Activated T-cell treated with anti-CD3 and anti-CD28 coated beads for 1 hour (primary cell): Measurements from ENCODE around the gene TCF7.
A peak's percentile ranks its signal among the peaks of the same experiment; 100 is the strongest.
"Not testable (repeated sequence)": the region's sequence is repeated elsewhere in the genome, so short reads cannot be mapped to it uniquely, and the experiment has no call there.

Source experiments
- DNase-seq: peaks from one replicate; pipeline ENCODE4 v3.0.0-alpha.2; 2020; ENCODE audit warnings: low read depth

The TCF7 gene

GRCh38 chr5:134145041-134145757, 30.7 kb downstream of the TCF7 start:
- DNase-seq: no peak

DNA sequence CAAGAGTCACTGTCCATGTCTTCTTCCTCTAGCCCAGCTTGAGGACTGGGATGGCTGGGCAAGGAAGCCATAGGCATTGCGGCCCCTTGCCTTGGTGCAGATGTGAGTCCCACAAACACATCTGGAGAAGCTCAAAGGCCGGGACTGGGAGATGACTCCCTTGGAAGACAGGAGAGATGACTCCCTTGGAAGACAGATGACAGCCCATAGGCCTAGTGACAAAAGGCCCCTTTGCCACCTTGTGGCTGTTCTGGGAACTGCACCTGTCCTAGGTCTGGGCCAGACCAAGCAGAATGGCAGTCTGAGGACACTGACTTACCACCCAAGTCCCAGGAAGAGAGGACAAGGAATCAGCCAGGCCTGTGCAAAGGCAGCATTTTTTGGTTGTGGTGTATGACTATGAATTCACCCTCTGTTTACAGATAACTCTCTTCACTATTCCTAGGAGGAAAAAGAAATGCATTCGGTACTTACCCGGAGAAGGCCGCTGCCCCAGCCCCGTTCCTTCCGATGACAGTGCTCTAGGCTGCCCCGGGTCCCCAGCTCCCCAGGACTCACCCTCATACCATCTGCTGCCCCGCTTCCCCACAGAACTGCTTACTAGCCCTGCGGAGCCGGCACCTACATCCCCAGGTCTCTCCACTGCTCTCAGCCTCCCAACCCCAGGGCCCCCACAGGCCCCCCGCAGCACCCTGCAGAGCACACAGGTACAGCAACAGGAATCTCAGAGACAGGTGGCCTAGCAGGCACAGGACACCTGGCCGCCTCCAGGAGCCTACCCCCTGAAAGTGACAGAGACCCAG, 31.5 kb downstream of the TCF7 start:
- peak; percentile 79 for DNase-seq

DNA sequence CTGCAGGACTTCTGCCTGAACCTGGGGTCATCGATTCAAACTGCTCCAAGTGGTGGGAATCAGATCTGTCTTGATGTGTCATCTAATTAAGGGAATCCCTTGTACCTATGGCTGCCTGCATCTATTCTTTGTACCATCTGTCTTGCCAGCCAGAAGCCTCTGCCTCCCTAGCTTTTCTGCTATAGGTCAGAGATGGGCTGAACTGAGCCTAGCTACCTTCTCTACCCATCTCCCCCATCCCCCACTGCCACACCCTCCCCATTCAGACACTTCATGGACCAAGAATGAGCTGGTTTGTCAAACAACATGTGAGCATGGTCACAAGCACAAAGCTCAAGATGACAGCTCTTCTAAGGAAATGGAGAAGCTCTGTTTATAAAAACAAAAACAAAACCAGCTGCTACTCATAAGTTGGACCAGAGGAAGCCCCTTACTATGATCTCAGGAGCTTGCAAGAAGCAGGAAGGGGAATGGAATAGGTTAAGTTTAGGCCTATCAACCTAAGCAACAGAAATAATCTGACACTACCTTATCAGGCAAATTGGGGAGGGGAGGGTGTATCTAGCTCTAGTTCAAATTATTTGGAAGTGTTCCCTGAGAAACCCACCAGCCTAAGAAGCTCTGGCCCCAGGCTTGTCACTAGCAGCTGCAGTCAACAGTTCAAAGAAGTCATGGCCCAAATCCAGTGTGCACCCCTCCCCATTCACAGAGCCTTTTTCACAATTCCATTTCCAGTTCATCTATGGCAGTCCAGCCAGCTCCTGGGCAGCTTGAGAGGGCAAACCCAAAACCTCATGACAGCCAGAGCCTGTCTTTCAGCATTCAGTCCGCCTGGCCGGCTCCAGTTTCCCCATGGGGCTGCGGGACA, 32.4 kb downstream of the TCF7 start:
- DNase-seq: no peak

- no peak for DNase-seq
Measured at GRCh38 chr5:134148316-134148715, 33.8 kb downstream of the TCF7 start.

GRCh38 chr5:134148986-134149539, 34.6 kb downstream of the TCF7 start:
- DNase-seq: no peak

- no peak for DNase-seq
Measured at GRCh38 chr5:134149571-134150303, 35.3 kb downstream of the TCF7 start.

DNA sequence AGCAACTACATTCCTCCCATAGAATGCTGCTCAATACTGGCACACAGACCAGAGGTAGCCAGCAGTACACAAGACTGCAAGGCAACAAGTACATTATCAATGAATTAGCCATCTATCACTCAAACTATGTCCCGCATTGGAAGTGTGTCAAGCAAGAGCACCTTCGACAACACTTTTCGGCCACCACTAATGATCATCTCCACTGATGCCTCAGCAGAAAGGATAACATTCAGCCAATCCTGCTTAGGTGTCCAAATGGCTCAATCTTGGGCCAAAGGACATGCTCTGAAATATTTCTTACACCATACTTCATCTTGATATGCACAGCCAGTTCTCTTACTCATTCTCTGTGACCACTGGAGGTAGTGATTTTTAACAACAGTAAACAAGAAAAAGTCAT, 37.2 kb downstream of the TCF7 start:
- DNase-seq: no peak

DNA sequence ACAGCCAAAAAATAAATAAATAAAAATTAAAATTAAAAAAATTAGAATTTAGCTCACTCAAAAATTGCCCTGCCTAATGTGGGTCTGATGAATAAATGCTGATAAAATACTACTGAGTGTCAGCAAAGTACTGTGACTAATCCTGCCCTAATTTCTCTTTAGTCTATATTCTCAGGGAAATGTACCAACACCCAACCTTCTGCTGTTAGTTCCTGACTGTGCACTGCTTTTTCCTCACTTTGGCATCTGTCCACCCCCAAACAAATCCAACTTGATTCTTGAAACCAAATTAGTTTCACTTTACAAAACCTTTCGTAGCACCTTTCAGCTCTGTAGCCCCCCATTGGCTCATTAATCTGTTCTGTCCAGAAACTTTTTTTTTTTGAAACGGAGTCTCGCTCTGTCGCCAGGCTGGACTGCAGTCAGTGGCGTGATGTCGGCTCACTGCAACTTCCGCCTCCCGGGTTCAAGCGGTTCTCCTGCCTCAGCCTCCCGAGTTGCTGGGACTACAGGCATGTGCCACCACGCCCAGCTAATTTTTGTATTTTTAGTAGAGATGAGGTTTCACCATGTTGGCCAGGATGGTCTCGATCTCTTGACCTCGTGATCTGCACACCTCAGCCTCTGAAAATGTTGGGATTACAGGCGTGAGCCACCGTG, 37.8 kb downstream of the TCF7 start:
- DNase-seq: not testable (repeated sequence)

DNA sequence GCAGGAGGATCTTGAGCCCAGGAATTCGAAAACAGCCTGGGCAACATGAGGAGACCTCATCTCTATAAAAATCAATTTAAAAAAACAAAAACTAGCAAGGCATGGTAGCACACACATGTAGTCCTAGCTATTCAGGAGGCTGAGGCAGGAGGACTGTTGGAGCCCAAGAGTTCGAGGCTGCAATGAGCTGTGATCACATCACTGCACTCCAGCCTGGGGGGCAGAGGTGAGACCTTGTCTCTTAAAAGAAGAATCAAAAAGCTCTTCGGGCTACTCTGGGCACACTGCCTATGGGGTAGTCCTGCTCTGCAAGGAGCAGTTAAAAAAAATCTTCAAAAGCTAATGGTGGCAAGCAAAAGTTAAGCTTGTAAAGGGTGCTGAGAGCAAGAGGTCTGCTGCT, 38.8 kb downstream of the TCF7 start:
- no peak for DNase-seq

GRCh38 chr5:134153657-134154056, 39.2 kb downstream of the TCF7 start:
- DNase-seq: no peak

DNA sequence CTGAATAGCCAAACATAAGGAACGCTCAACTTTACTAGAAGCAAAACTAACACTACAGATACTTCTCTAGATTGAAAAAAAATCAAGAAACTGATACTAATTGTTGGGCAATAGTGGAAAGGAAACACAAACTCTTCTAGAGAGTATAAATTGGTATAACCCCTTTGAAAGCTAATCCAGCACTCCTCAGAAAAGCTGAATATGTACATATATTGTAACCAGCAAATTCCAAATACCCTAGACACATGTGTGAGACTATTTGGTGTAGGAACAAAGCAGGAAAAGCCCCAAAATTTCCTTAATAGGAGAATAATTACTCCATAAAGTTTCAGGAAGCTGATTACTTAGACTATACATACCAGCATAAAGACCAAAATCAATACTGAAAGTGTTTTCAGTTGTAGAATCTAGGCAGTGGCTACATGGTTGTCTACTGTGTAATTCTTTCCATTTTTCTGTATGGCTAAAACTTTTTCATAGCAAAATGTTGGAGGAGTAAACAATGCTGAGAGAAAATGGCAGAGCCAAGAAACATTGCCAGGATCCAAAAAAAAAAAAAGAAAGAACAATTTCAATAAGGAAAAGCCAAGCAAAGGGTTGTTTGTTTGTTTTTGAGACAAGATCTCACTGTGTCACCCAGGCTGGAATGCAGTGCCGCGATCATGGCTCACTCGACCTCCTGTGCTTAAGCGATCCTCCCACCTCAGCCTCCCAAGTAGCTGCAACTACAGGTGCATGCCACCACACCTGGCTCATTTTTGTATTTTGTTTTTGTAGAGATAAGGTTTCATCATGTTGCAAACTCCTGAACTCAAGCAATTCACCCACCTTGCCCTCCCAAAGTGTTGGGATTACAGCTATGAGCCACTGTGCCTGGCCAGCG, 47.3 kb downstream of the TCF7 start:
- no peak for DNase-seq

GRCh38 chr5:134162592-134162991, 48.1 kb downstream of the TCF7 start:
- no peak for DNase-seq

DNA sequence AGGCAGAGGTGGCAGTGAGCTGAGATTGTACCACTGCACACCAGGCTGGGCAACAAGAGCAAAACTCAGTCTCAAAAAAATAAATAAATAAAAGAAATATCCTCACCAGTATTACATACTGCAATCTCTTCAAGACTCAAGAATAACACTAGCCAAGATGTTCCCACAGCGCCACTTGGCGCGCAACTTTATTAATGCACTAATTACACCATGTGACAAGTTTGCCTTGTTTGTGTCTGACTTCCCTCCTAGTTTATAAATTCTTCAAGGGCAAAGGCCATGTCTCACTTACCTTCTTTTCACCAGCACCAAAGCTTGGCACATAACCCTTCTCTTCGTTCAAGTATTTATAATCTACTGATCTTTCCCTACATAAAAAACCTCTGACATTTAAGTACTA, 57.5 kb downstream of the TCF7 start:
- DNase-seq: no peak

DNA sequence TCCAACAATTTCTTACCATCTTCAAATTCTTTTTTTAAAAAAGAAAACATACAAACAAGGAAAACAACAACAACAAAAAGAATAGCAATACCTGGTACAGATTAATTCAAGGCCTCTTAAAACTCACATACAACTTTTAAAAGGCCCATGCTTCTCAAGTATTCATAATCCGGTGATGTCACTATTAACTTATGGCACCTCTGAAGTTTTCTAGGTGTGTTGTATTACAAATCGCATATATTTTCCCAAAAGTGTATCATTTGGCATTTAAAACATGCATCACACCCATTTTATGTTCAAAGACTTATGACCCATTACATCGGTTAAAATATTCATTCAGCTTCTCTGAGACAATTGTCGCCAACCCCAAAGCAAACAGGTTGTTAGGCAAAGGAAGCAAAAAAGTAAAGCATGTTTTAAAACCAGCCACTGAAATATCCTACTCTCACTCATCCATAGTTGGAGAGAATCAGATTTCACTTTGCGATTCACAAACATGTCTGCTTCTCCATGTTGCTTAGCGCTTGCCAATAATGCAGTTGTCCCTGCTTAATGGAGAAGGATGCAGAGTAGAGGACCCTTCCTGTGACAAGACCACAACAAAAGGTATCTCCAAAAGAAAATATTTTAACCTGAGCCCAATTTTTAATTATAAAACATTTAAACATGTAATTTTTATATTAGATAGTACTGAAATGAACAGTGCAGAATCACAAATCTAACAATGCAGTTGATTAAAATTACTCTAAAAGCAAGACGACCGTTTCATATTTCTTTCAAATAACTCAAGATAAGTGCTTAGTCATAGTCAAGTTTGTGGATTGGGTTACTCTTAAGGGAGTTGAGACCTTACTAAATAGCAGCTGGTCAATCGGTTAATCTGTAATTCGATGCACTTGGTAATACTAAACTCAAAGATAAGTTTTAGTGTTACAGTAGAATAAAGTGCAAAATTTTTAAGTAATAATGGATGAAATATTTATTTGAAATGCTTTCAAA, 60.7 kb downstream of the TCF7 start:
- DNase-seq: no peak

GRCh38 chr5:134175921-134176510, 61.5 kb downstream of the TCF7 start:
- no peak for DNase-seq

- peak; percentile 77 for DNase-seq
Measured at GRCh38 chr5:134176511-134177368, 62.3 kb downstream of the TCF7 start, which contains the start of gene SKP1. Gene SKP1 (minus strand): TSS chr5:134176950. CDS start chr5:134174022, 2,928 bp downstream.
